ENCODE measurements around the gene UCP2.

Gene UCP2

GRCh38 chr11:73980001-73980961 is 2.4 kb downstream of the UCP2 start:
- H3F3A ChIP-seq (ENCODE audit: low read depth): peaks cover 12% of the 10 kb centered on the region
- H4K20me1 ChIP-seq (ENCODE audit: insufficient read depth, low read length, poor library complexity, severe bottlenecking): peaks cover 57% of the 10 kb centered on the region
- no peaks in the 10 kb centered on the region for H3K9me3 ChIP-seq (ENCODE audit: insufficient read depth, low read depth, low read length)
- H3K9me2 ChIP-seq (replicated peaks; ENCODE audit: low read depth, low read length): no peaks in the 10 kb centered on the region
- peaks cover 56% of the 10 kb centered on the region for H3K4me1 ChIP-seq (ENCODE audit: insufficient read depth, low read length, poor library complexity, severe bottlenecking)
- H3K36me3 ChIP-seq (ENCODE audit: insufficient read depth, low read length): peaks cover 37% of the 10 kb centered on the region; the same call in 1 of the 2 replicates
- peaks cover 7% of the 10 kb centered on the region for H3K27me3 ChIP-seq (ENCODE audit: insufficient read depth, low read length, poor library complexity, severe bottlenecking)
- H3K9ac ChIP-seq (ENCODE audit: low read depth, low read length, poor library complexity, severe bottlenecking): peak overlapping the region; percentile 99
- no peak overlapping the region for H2AFZ ChIP-seq (ENCODE audit: low read length)
- H3K4me3 ChIP-seq (ENCODE audit: low read length, poor library complexity, severe bottlenecking): peak overlapping the region; percentile 97
- TF ChIP-seq CTCF (conservative IDR thresholded peaks at IDR 0.05; ENCODE audit: low read length): no peak
- no peak for TF ChIP-seq EZH2phosphoT487 (IDR thresholded peaks at IDR 0.05; ENCODE audit: borderline replicate concordance)
- peak overlapping the region; percentile 92 for H3K4me2 ChIP-seq (ENCODE audit: low read depth, low read length, poor library complexity, severe bottlenecking)
- H3K79me2 ChIP-seq (ENCODE audit: insufficient read depth, low read length): peaks cover 79% of the 10 kb centered on the region

GRCh38 chr11:73978576-73979086 is 4.0 kb downstream of the UCP2 start:
- Histone ChIP-seq H3K4me1 (ENCODE audit: insufficient read depth, low read length, poor library complexity, severe bottlenecking) (peaks cover 56% of the 10 kb centered on the region), H3K9me3 (ENCODE audit: insufficient read depth, low read depth, low read length) (no peaks in the 10 kb centered on the region), H3K9me2 (replicated peaks; ENCODE audit: low read depth, low read length) (no peaks in the 10 kb centered on the region), H2AFZ (ENCODE audit: low read length) (no peak overlapping the region), H3K4me3 (ENCODE audit: low read length, poor library complexity, severe bottlenecking) (peak overlapping the region; percentile 97), H3K9ac (ENCODE audit: low read depth, low read length, poor library complexity, severe bottlenecking) (peak overlapping the region; percentile 99), H3K27me3 (ENCODE audit: insufficient read depth, low read length, poor library complexity, severe bottlenecking) (peaks cover 7% of the 10 kb centered on the region), H3K36me3 (ENCODE audit: insufficient read depth, low read length) (peaks cover 47% of the 10 kb centered on the region; the same call in 1 of the 2 replicates), H4K20me1 (ENCODE audit: insufficient read depth, low read length, poor library complexity, severe bottlenecking) (peaks cover 71% of the 10 kb centered on the region), H3K79me2 (ENCODE audit: insufficient read depth, low read length) (peaks cover 67% of the 10 kb centered on the region), H3F3A (ENCODE audit: low read depth) (peaks cover 19% of the 10 kb centered on the region), H3K4me2 (ENCODE audit: low read depth, low read length, poor library complexity, severe bottlenecking) (peak overlapping the region; percentile 92)
- TF ChIP-seq CTCF (conservative IDR thresholded peaks at IDR 0.05; ENCODE audit: low read length) (no peak), EZH2phosphoT487 (IDR thresholded peaks at IDR 0.05; ENCODE audit: borderline replicate concordance) (no peak)

- Histone ChIP-seq H3F3A (ENCODE audit: low read depth) (peaks cover 16% of the 10 kb centered on the region), H3K4me3 (ENCODE audit: low read length, poor library complexity, severe bottlenecking) (peak overlapping the region; percentile 97), H3K9me2 (replicated peaks; ENCODE audit: low read depth, low read length) (no peaks in the 10 kb centered on the region), H3K9ac (ENCODE audit: low read depth, low read length, poor library complexity, severe bottlenecking) (peak overlapping the region; percentile 99), H3K36me3 (ENCODE audit: insufficient read depth, low read length) (peaks cover 47% of the 10 kb centered on the region; the same call in 1 of the 2 replicates), H3K79me2 (ENCODE audit: insufficient read depth, low read length) (peaks cover 65% of the 10 kb centered on the region), H3K4me1 (ENCODE audit: insufficient read depth, low read length, poor library complexity, severe bottlenecking) (peaks cover 53% of the 10 kb centered on the region), H3K9me3 (ENCODE audit: insufficient read depth, low read depth, low read length) (no peaks in the 10 kb centered on the region), H3K4me2 (ENCODE audit: low read depth, low read length, poor library complexity, severe bottlenecking) (peak overlapping the region; percentile 92), H3K27me3 (ENCODE audit: insufficient read depth, low read length, poor library complexity, severe bottlenecking) (peaks cover 7% of the 10 kb centered on the region), H2AFZ (ENCODE audit: low read length) (no peak overlapping the region), H4K20me1 (ENCODE audit: insufficient read depth, low read length, poor library complexity, severe bottlenecking) (peaks cover 71% of the 10 kb centered on the region)
- no peak for TF ChIP-seq CTCF (conservative IDR thresholded peaks at IDR 0.05; ENCODE audit: low read length)
- TF ChIP-seq EZH2phosphoT487 (IDR thresholded peaks at IDR 0.05; ENCODE audit: borderline replicate concordance): no peak
Observed at GRCh38 chr11:73977856-73978519, 4.7 kb downstream of the UCP2 start.

All from Loucy (cell line).